Measurements from ENCODE around the gene TNFAIP6. TPM values are rescaled to one million over a fixed set of nuclear protein-coding genes. Genes with fewer than 3 reads are reported as not detected.

The TNFAIP6 gene, protein sequence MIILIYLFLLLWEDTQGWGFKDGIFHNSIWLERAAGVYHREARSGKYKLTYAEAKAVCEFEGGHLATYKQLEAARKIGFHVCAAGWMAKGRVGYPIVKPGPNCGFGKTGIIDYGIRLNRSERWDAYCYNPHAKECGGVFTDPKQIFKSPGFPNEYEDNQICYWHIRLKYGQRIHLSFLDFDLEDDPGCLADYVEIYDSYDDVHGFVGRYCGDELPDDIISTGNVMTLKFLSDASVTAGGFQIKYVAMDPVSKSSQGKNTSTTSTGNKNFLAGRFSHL
- total RNA-seq (2021; fragmentation: NEBNext Ultra II Directional; extraction: Animal tissue kit (Norgen Biotek cat#: 25700)) (1.1 and 2.0 TPM in 2 replicates), polyA plus RNA-seq (2011; rRNA removed) (0.74 and 1.1 TPM in 2 replicates), polyA minus RNA-seq (2011; rRNA and poly(A)+ RNA removed) (0.60 and 1.4 TPM in 2 replicates)
- 1.5 TPM for polyA plus RNA-seq (2011; cell fraction: cytosol; rRNA removed)
- 0.39 TPM for polyA plus RNA-seq (2011; cell fraction: nucleus; rRNA removed)
- polyA plus RNA-seq (2012, experiment 1 of 2): 0.71 to 3.1 TPM (median 1.1 TPM) in 4 replicates
- 0.59 TPM for polyA plus RNA-seq (2012, experiment 2 of 2)
- 4.4 TPM for polyA plus RNA-seq (2013, experiment 1 of 2)
- polyA plus RNA-seq (2013, experiment 2 of 2): 4.7 TPM
- not detected for polyA minus RNA-seq (2011; cell fraction: cytosol; rRNA and poly(A)+ RNA removed)
- 0.90 TPM for polyA minus RNA-seq (2011; cell fraction: nucleus; rRNA and poly(A)+ RNA removed)
- long read RNA-seq, experiment 1, partial matches to known transcripts: 1 of 1 reads
- long read RNA-seq, experiment 1, other reads (novel, unspliced or antisense): 0 of 1 reads
- long read RNA-seq, experiment 2, transcript TNFAIP6-201 (6 exons, 1,424 nt): major isoform, 5 of 5 reads
- long read RNA-seq, experiment 2, partial matches to known transcripts: 0 of 5 reads
- long read RNA-seq, experiment 2, other reads (novel, unspliced or antisense): 0 of 5 reads

DNA sequence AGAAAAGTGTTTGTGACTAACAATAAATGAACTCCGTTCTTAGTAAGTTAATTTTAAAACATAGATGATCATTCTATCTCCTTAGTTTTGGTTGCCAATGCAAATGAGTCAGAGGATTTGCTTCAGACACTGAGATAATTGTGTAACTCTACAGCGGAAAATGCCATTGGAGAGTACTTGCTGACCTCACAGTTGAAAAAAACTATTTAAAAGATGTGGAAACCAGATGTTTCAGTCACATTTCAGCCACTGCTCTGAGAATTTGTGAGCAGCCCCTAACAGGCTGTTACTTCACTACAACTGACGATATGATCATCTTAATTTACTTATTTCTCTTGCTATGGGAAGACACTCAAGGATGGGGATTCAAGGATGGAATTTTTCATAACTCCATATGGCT is at the start of gene TNFAIP6:
TNFAIP6 (plus strand) TSS at position 234 of the 400 bp plus-strand sequence; CDS start at position 309, 75 bp downstream.
- Histone ChIP-seq H3K14ac (ENCODE audit: insufficient read length) (no peak within 1 kb of the TSS), H2BK20ac (ENCODE audit: low read length) (peak within 1 kb of the TSS; percentile 72; the same call in 1 of the 2 replicates), H3K9me3 (ENCODE audit: insufficient read depth in 2 of 2, low read depth in 1 of 2, low read length in 1 of 2) (no peaks in the 10 kb centered on the region), H4K91ac (replicated peaks; ENCODE audit: insufficient read length, low read length) (no peak within 1 kb of the TSS), H3K18ac (ENCODE audit: extremely low read depth, low read length) (no peak within 1 kb of the TSS; the same call in 1 of the 2 replicates), H3K4me2 (ENCODE audit: insufficient read depth in 1 of 2, low read depth in 2 of 2, low read length in 2 of 2) (peak within 1 kb of the TSS in 1 of 2 experiments; percentile 38; a peak in 1 of 4 replicates), H3K23ac (ENCODE audit: insufficient read length) (no peak within 1 kb of the TSS), H4K8ac (ENCODE audit: extremely low read depth, insufficient read depth, low read length) (no peak within 1 kb of the TSS), H2BK120ac (replicated peaks; ENCODE audit: low read depth, low read length) (no peak within 1 kb of the TSS), H3K23me2 (ENCODE audit: low read depth, low read length) (no peaks in the 10 kb centered on the region), H3K4ac (replicated peaks; ENCODE audit: insufficient read length, low read depth, low read length) (no peak within 1 kb of the TSS), H3K27me3 (replicated peaks in 1 of 4; ENCODE audit: control insufficient read depth in 3 of 4, extremely low read depth in 1 of 4, insufficient read depth in 3 of 4, low read length in 3 of 4) (no peaks in the 10 kb centered on the region), H3K9ac (replicated peaks in 1 of 4; ENCODE audit: extremely low read depth in 1 of 4, low read depth in 3 of 4, low read length in 3 of 4) (no peak within 1 kb of the TSS; a peak in 1 of 7 replicates), H3K27ac (ENCODE audit: low read depth, low read length) (no peak within 1 kb of the TSS), H2BK12ac (ENCODE audit: low read depth, low read length) (no peak within 1 kb of the TSS), H4K20me1 (replicated peaks in 1 of 2; ENCODE audit: control insufficient read depth in 1 of 2, insufficient read depth in 2 of 2, low read length in 2 of 2) (no peaks in the 10 kb centered on the region), H3K4me1 (replicated peaks in 1 of 4; ENCODE audit: control insufficient read depth in 3 of 4, insufficient read depth in 4 of 4, low read length in 3 of 4) (peaks cover 0 to 4% (median 1%) of the 10 kb centered on the region in 4 experiments; a peak in 2 of 7 replicates), H2AK5ac (ENCODE audit: low read depth, low read length) (no peak within 1 kb of the TSS), H2BK15ac (ENCODE audit: low read length) (no peak within 1 kb of the TSS), H3K79me2 (ENCODE audit: control insufficient read depth in 1 of 2, insufficient read depth in 2 of 2, low read length in 2 of 2) (no peaks in the 10 kb centered on the region), H4K5ac (ENCODE audit: insufficient read length, low read depth, low read length) (peak within 1 kb of the TSS; percentile 83), H2BK5ac (ENCODE audit: low read depth, low read length) (no peak within 1 kb of the TSS), H3K36me3 (ENCODE audit: control insufficient read depth in 2 of 4, insufficient read depth in 4 of 4, low read length in 3 of 4) (no peaks in the 10 kb centered on the region), H3K4me3 (ENCODE audit: extremely low read depth in 1 of 4, insufficient read depth in 2 of 4, low read depth in 3 of 4, low read length in 4 of 4) (peak within 1 kb of the TSS in 1 of 4 experiments; percentile 15; a peak in 1 of 8 replicates), H3K56ac (replicated peaks; ENCODE audit: insufficient read length, low read depth, low read length) (no peak within 1 kb of the TSS), H2AFZ (ENCODE audit: low read length) (no peak within 1 kb of the TSS), H3K79me1 (ENCODE audit: low read depth, low read length) (no peaks in the 10 kb centered on the region)
- FAIRE-seq: peak; percentile 68
- WGBS, 2 experiments (ENCODE audit: extremely low coverage in 1 of 2, insufficient coverage in 1 of 2, insufficient read length in 1 of 2, insufficient replicate concordance in 2 of 2, low coverage in 1 of 2, low lambda C conversion rate in 2 of 2, missing lambda C conversion rate in 1 of 2): 80% methylated on average over 3 of the region's 3 CpGs; no CpG with 5 or more reads in 1 of the 2 experiments
- POLR2A ChIA-PET (ENCODE audit: partially characterized antibody): no interaction called here
- CTCF ChIA-PET (ENCODE audit: partially characterized antibody): no interaction called here
- TF ChIP-seq SP4 (IDR thresholded peaks at IDR 0.05; ENCODE audit: low read length) (no peak), CTBP2 (IDR thresholded peaks at IDR 0.05; ENCODE audit: borderline replicate concordance, insufficient read depth, insufficient read length, low read length) (no peak), CEBPB (IDR thresholded peaks at IDR 0.05; ENCODE audit: low read depth, low read length) (peak; percentile 68; the same call in 1 of the 2 replicates), CBX8 (IDR thresholded peaks at IDR 0.05; ENCODE audit: borderline replicate concordance, low read depth, low read length) (no peak)
- no peak for DNase-seq (ENCODE audit: low read depth in 1 of 2, low spot score in 2 of 2)

Measured in H1 (cell line).